ENCODE measurements around the gene NHLRC2. TPM values are rescaled to one million over a fixed set of nuclear protein-coding genes. Genes with fewer than 3 reads are reported as not detected.

The NHLRC2 gene
- total RNA-seq, 1 donor from 2014 or later = 27.2 TPM

DNA sequence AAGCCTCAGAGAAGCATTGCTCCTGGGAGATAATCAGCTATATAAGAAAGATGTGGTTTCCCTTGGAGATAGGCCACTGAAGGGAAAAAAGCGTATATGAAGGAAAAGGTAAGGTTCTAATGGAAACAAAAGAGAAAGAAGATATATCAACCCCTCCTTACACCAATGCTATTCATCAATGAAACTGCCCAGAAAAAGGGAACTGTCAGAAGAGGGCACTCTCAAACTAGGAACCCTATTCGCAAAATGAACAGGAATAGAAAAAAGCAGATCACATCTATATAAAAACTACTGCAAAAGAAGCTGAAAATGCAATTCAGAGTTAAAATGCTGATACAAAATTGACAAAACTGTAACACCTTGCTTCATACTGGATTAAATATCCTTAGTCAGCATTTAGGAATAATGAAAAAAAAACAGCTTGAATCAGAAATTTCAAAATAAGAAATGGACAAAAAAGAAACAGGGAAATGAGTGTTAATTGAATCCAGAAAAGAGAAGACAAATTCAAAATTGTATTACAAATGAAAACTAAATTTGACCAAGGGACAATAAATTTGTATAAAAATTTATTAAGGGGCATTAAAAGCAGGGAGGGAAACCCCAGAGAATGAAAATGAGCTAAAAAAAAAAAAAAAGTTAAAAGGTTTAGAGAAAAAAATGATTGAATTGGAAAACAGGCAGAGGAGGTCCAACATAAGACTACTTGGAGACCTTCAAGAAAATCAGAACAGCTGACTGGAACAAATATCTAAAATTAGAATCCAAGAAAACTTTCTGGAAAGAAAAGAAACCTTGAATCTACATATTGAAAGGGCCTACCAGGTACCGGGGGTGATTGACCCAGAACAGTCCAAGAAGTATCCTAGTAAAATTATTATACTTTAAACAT, 17.9 kb downstream of the NHLRC2 start:
- DNase-seq = no peak
- H3K36me3 Mint-ChIP-seq (ENCODE audit: low read depth) = peaks cover 26% of the 10 kb centered on the region
- H3K9me3 Mint-ChIP-seq = no peaks in the 10 kb centered on the region
- no peak overlapping the region for H3K27ac Mint-ChIP-seq
- no peaks in the 10 kb centered on the region for H3K27me3 Mint-ChIP-seq
- no peak overlapping the region for H3K4me3 Mint-ChIP-seq
- peaks cover 4% of the 10 kb centered on the region for H3K4me1 Mint-ChIP-seq
- intact Hi-C loops (cut with micrococcal nuclease) = no loop called here

DNA sequence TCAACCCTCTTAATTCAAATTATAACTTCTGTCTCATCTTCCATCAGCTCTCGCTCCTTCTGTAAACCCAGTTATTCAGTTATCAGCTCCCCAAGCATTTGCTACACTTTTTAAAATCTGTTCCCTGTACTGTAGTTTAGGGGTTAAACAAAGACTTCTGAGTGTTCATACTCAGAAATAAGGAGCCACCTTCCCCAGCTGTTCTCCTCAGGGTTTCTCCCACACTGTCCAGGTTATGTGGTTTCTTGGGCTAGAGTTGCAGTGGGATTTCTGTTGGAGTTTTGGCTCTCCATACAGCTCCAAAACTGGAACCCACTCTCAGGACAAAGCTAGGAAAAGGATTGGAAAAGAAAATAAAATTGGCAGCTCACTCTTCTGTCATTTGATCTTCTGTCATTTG, 20.8 kb downstream of the NHLRC2 start:
- no peak overlapping the region for H3K27ac Mint-ChIP-seq
- H3K4me3 Mint-ChIP-seq = no peak overlapping the region
- H3K36me3 Mint-ChIP-seq (ENCODE audit: low read depth) = peaks cover 33% of the 10 kb centered on the region
- no peaks in the 10 kb centered on the region for H3K27me3 Mint-ChIP-seq
- no peak for DNase-seq
- H3K4me1 Mint-ChIP-seq = peaks cover 4% of the 10 kb centered on the region
- intact Hi-C loops (cut with micrococcal nuclease) = no loop called here
- H3K9me3 Mint-ChIP-seq = no peaks in the 10 kb centered on the region

DNA sequence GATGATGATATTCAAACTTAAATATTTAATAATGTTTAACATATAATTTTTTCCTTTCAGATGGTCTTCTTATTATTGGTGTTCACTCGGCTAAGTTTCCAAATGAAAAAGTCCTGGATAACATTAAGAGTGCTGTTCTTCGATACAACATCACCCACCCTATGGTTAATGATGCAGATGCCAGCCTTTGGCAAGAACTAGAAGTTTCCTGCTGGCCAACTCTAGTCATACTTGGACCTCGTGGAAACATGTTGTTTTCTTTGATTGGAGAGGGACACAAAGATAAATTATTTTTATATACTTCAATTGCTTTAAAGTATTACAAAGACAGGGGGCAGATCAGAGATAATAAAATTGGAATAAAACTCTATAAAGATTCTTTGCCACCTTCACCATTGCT, 22.0 kb downstream of the NHLRC2 start:
- DNase-seq = no peak
- Mint-ChIP-seq H3K27ac (no peak overlapping the region), H3K4me1 (peaks cover 4% of the 10 kb centered on the region), H3K36me3 (ENCODE audit: low read depth) (peaks cover 30% of the 10 kb centered on the region), H3K27me3 (no peaks in the 10 kb centered on the region), H3K4me3 (no peak overlapping the region), H3K9me3 (no peaks in the 10 kb centered on the region)
- intact Hi-C loops (cut with micrococcal nuclease) = no loop called here

DNA sequence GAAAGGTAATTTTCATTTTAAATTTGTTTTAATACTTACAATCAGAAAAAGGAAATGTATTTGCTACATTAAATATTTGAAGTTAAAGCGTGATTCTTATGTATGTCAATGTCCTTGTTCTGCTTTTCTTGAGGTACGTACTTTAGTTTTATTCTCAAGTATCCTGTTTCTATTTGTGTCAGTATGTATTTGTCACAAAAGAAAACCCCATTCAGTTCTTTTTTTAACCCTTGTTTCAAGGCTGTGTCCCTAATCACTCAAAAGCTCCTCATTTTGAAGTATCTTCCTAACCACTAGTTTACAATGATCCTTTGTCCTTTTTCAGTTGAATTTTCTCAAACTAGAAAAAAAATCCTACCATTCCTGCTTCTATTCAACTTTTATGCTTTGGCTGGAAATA, 25.2 kb downstream of the NHLRC2 start:
- intact Hi-C loops (cut with micrococcal nuclease) = no loop called here
- H3K27ac Mint-ChIP-seq = no peak overlapping the region
- DNase-seq = no peak
- peaks cover 14% of the 10 kb centered on the region for H3K4me1 Mint-ChIP-seq
- H3K27me3 Mint-ChIP-seq = no peaks in the 10 kb centered on the region
- no peaks in the 10 kb centered on the region for H3K9me3 Mint-ChIP-seq
- H3K4me3 Mint-ChIP-seq = no peak overlapping the region
- peaks cover 35% of the 10 kb centered on the region for H3K36me3 Mint-ChIP-seq (ENCODE audit: low read depth)

DNA sequence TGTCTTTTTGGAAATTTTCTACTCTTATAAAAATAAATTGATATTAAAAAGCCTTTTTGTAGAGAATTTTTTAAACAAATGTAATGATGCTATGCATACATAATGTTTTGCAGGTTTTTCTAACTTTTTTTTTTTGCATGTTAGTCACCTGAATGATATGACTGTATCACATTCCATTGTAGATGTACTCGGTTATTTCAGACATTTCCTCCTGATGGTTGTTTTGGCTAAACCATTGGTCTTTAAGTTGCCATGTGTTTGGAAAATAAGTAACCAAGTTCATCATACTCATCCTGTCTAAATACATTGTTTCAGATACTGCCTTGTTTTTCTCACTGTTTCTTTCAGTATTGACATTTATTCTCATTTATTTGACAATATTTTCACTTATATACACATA, 25.8 kb downstream of the NHLRC2 start:
- Mint-ChIP-seq H3K4me1 (peaks cover 14% of the 10 kb centered on the region), H3K27ac (no peak overlapping the region), H3K4me3 (no peak overlapping the region), H3K9me3 (no peaks in the 10 kb centered on the region), H3K36me3 (ENCODE audit: low read depth) (peaks cover 37% of the 10 kb centered on the region), H3K27me3 (no peaks in the 10 kb centered on the region)
- no peak for DNase-seq
- intact Hi-C loops (cut with micrococcal nuclease) = no loop called here

DNA sequence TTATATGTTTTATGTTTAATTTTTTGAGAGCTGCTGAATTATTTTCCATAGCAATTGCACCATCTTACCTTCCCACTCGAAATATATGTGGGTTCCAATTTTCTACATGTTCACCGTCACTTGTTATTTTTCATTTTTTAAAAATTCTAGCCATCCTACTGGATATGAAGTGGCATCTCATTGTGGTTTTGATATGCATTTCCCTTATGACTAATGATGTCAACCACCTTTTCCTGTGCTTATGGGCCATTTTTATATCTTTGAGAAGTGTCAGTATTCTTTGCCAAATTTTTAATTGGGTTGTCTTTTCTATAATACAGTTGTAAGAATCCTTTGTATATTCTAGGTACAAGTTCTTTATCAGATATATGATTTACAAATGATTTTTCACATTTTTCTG, 27.8 kb downstream of the NHLRC2 start:
- DNase-seq = no peak
- Mint-ChIP-seq H3K4me1 (peaks cover 12% of the 10 kb centered on the region), H3K4me3 (no peak overlapping the region), H3K27ac (no peak overlapping the region), H3K27me3 (no peaks in the 10 kb centered on the region), H3K36me3 (ENCODE audit: low read depth) (peaks cover 53% of the 10 kb centered on the region), H3K9me3 (peaks cover 11% of the 10 kb centered on the region)
- intact Hi-C loops (cut with micrococcal nuclease) = no loop called here

DNA sequence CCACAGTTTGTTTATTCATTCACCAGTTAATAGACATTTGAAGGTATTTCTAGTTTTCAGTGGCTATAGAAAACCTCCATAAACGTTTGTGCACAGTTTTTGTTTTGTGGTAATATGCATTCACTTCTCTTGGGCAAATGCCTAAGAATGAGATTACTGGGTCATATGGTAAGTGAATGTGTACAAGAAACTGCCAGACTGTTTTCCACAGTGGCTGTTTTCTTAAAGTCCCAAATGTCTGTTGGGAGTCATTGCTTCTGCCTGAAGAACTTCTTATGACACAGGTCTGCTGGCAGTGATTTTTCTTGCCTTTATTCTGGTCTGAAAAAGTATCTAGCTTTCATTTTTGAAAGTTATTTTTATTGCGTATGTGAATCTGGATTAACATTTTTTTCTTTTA, 35.5 kb downstream of the NHLRC2 start:
- peaks cover 11% of the 10 kb centered on the region for H3K9me3 Mint-ChIP-seq
- peaks cover 39% of the 10 kb centered on the region for H3K36me3 Mint-ChIP-seq (ENCODE audit: low read depth)
- DNase-seq = no peak
- H3K27me3 Mint-ChIP-seq = no peaks in the 10 kb centered on the region
- H3K4me3 Mint-ChIP-seq = no peak overlapping the region
- intact Hi-C loops (cut with micrococcal nuclease) = no loop called here
- H3K27ac Mint-ChIP-seq = no peak overlapping the region
- H3K4me1 Mint-ChIP-seq = peaks cover 5% of the 10 kb centered on the region

DNA sequence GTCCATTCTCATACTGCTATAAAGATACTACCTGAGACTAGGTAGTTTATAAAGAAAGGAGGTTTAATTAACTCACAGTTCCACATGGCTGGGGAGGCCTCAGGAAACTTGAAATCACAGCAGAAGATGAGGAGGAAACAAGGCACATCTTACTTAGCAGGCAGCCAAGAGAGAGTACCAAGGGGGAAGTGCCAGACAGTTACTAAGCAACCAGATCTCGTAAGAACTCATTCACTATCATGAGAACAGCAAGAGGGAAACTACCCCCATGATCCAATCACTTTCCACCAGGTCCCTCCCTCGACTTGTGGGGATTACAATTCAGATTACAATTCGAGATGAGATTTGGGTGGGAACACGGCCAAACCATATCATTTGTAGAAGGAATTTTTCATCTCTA, 36.3 kb downstream of the NHLRC2 start:
- intact Hi-C loops (cut with micrococcal nuclease) = no loop called here
- no peak overlapping the region for H3K4me3 Mint-ChIP-seq
- no peak for DNase-seq
- no peak overlapping the region for H3K27ac Mint-ChIP-seq
- peaks cover 11% of the 10 kb centered on the region for H3K9me3 Mint-ChIP-seq
- peaks cover 34% of the 10 kb centered on the region for H3K36me3 Mint-ChIP-seq (ENCODE audit: low read depth)
- H3K27me3 Mint-ChIP-seq = no peaks in the 10 kb centered on the region
- H3K4me1 Mint-ChIP-seq = peaks cover 5% of the 10 kb centered on the region

DNA sequence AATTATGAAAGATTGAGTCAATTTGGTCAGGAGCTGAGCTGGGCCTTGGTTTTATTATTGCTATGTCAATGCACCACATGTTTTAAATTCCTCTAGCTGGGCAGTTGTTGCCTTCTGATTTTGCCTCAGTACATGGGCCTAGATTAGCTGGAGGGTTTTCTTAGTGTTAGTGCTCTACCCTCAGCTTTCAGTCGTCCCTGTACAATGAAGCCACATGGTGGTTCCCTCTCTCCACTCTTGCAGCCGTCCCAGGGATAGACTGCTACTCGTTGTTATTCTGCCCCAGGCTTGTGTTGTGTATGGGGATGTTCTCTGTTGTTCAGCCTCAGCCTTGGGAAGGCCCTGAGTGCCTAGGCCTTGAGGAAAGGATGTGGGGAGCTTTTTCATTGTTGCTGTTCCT, 37.0 kb downstream of the NHLRC2 start:
- Mint-ChIP-seq H3K4me3 (no peak overlapping the region), H3K9me3 (peaks cover 4% of the 10 kb centered on the region), H3K27ac (no peak overlapping the region), H3K36me3 (ENCODE audit: low read depth) (peaks cover 28% of the 10 kb centered on the region), H3K27me3 (no peaks in the 10 kb centered on the region), H3K4me1 (peaks cover 5% of the 10 kb centered on the region)
- intact Hi-C loops (cut with micrococcal nuclease) = no loop called here
- no peak for DNase-seq

DNA sequence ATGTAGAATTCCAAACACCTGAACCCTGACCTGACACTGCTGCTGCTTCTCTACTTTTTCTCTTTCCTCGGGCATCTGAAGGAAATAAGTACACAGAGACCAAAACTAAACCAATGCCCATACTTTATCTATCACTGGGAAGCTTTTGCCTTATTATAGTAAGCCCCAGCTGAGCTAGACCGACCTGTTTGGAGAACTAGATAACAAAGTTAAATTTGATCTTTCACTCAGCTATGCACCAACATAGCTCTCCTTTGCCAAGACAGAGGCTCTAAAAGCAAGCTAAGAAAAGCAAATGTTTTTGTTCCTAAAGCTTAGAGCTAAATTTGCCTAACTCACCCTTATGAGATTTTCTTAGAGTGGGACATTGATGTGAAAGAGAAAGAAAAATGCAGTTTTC, 39.1 kb downstream of the NHLRC2 start:
- no peaks in the 10 kb centered on the region for H3K27me3 Mint-ChIP-seq
- H3K9me3 Mint-ChIP-seq = no peaks in the 10 kb centered on the region
- no peak overlapping the region for H3K4me3 Mint-ChIP-seq
- H3K27ac Mint-ChIP-seq = no peak overlapping the region
- peaks cover 5% of the 10 kb centered on the region for H3K4me1 Mint-ChIP-seq
- peaks cover 17% of the 10 kb centered on the region for H3K36me3 Mint-ChIP-seq (ENCODE audit: low read depth)
- intact Hi-C loops (cut with micrococcal nuclease) = no loop called here
- DNase-seq = no peak

DNA sequence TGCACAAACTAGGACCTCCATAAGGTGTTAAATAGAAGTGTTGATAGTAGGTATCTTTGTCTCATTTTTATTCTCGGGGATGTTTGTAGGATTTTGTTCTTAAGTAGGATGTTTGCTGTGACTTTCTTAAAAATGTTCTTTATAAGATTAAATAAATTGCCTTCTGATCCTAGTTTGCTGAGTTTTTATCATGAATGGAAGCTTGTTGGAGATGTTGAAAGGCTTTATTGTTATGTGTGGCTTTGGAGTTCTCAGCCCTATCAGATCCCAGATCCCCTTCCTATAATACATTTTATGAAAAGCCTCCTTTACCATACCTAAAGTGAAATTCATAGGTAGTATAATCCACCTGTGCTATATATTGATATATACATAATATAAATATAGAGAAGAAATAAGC, 40.1 kb downstream of the NHLRC2 start:
- Mint-ChIP-seq H3K4me3 (no peak overlapping the region), H3K9me3 (no peaks in the 10 kb centered on the region), H3K27ac (no peak overlapping the region), H3K36me3 (ENCODE audit: low read depth) (peaks cover 16% of the 10 kb centered on the region), H3K27me3 (no peaks in the 10 kb centered on the region), H3K4me1 (peaks cover 5% of the 10 kb centered on the region)
- no peak for DNase-seq
- intact Hi-C loops (cut with micrococcal nuclease) = no loop called here

DNA sequence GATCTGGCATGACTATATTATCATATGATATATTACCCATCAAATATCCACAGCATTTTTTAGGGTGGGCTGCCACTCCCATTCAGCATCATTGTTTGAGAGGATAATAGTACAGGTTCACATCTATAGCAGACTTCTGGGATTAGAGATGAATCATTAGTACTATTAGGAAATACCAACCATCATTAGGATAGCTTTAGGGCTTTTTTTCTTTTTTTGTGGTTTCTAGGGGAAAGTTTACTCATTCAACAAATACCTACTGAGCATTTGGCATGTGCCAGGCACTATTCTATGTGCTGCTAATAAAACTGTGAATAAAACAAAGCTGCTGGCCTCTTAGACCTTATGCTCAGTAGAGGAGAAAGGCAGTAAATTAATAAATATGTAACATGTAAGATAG, 40.6 kb downstream of the NHLRC2 start:
- intact Hi-C loops (cut with micrococcal nuclease) = no loop called here
- H3K36me3 Mint-ChIP-seq (ENCODE audit: low read depth) = peaks cover 13% of the 10 kb centered on the region
- no peak overlapping the region for H3K4me3 Mint-ChIP-seq
- no peaks in the 10 kb centered on the region for H3K9me3 Mint-ChIP-seq
- H3K4me1 Mint-ChIP-seq = peaks cover 5% of the 10 kb centered on the region
- no peak for DNase-seq
- no peak overlapping the region for H3K27ac Mint-ChIP-seq
- no peaks in the 10 kb centered on the region for H3K27me3 Mint-ChIP-seq

DNA sequence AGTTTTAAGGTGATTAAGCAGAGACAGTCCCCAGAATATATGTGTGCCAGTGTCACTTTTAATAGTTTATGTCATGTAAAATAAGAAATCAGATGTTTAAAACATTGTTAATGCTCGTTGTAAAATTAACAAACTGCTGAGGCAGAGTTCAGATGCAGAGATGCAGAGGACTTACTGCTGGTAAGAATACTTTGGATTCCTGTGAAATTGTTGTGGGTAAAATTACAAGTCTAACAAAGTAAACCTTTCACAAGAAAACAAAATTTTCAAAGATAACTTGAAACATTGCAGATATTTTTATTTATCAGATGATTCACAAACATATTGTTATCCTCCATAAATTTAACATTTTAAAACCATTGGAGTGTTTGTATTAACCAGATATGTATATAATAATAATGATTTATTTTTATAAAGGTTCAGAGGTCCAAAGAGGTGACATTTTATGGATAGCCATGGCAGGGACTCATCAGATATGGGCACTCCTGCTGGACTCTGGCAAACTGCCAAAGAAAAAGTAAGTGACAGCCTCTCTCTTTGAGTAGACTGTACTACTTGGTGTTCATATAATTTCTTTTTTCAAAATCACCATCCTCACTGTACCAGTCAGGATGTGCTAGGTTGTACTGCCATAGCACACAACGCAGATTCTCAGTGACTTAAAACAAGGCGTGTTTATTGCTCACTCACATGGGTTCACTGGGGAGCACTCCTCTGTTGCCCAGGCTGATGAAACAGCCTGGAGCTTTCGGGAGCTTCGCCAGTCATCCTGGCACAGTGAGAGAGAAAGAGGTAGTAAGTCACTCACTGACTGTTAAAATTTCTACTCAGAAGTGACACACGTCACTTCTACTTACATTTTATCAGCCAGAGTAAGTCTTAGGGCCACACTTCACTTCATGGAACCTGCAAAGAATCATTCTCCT, 43.5 kb downstream of the NHLRC2 start:
- H3K4me3 Mint-ChIP-seq = no peak overlapping the region
- no peaks in the 10 kb centered on the region for H3K9me3 Mint-ChIP-seq
- no peaks in the 10 kb centered on the region for H3K27me3 Mint-ChIP-seq
- no peak overlapping the region for H3K27ac Mint-ChIP-seq
- intact Hi-C loops (cut with micrococcal nuclease) = no loop called here
- H3K36me3 Mint-ChIP-seq (ENCODE audit: low read depth) = peaks cover 20% of the 10 kb centered on the region
- no peak for DNase-seq
- peaks cover 2% of the 10 kb centered on the region for H3K4me1 Mint-ChIP-seq

DNA sequence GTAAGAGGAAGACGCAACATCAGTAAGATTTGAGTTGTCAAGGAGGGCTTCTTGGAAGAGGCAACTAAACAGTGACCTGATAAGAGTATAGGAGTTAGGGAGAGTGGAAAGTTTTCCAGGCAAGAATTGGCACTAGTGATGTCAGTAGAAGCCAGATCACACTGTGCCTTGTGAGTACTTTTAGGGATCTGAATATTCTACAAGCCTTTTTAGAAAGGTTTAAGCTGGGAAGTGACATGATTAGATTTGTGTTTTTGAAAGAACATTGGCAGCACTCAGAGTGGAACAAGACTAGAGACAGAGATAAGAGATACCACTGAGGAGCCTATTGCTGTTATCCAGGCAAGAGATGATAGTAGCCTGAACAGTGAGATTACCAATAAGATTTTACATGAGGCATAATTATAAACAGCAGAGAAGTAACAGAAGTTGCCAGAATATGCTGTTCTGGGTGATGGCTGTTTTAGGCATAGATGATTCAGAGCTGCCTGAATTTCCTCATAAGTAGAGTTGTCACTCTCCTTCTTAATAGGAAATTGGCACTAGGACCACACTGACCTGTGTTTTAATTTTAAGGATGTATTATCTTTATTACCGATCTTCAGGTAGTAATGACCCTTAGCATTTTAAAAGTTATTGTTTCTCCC, 45.6 kb downstream of the NHLRC2 start:
- Mint-ChIP-seq H3K4me3 (no peak overlapping the region), H3K27ac (no peak overlapping the region), H3K9me3 (no peaks in the 10 kb centered on the region), H3K27me3 (no peaks in the 10 kb centered on the region), H3K4me1 (peaks cover 2% of the 10 kb centered on the region), H3K36me3 (ENCODE audit: low read depth) (peaks cover 28% of the 10 kb centered on the region)
- no peak for DNase-seq
- intact Hi-C loops (cut with micrococcal nuclease) = no loop called here
